HFF-Myc (cell line): Measurements from ENCODE around the gene FAM117B.
"Not testable (repeated sequence)": the region's sequence is repeated elsewhere in the genome, so short reads cannot be mapped to it uniquely, and the experiment has no call there.

Experiments used
- DNase-seq: peaks from one replicate; pipeline ENCODE4 v3.0.0-alpha.2; 2011; ENCODE audit warnings: low read depth; ENCODE audit errors: extremely low read depth
- H3K4me3 ChIP-seq: replicated peaks from 2 replicates; pipeline ENCODE4 v1.5.1; 2011; ENCODE audit warnings: low read depth, mild to moderate bottlenecking, control low read depth, low read length
- TF ChIP-seq, protein P1 (sequence below): IDR thresholded peaks from 2 replicates; pipeline ENCODE4 v1.5.1; 2012; ENCODE audit warnings: mild to moderate bottlenecking, low read depth, low read length, control low read depth; ENCODE audit errors: missing control alignments

The FAM117B gene

DNA sequence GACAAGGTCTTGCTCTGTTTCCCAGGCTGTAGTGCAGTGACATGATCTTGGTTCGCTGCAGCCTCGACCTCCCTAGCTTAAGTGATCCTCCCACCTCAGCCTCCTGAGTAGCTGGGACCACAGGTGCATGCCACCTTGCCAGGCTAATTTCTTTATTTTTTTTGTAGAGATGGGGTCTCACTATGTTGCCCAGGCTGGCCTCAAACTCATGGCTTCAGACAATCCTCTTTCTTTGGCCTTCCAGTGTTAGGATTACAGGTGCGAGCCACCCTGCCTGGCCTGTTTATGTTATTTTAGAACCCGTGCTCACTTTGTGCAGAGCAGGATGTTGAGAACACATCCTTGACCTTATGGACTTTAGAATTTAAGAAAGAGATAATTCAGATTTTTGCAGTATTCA lies 17.4 kb downstream of the FAM117B start:
- no peak for DNase-seq
- TF ChIP-seq, protein P1, sequence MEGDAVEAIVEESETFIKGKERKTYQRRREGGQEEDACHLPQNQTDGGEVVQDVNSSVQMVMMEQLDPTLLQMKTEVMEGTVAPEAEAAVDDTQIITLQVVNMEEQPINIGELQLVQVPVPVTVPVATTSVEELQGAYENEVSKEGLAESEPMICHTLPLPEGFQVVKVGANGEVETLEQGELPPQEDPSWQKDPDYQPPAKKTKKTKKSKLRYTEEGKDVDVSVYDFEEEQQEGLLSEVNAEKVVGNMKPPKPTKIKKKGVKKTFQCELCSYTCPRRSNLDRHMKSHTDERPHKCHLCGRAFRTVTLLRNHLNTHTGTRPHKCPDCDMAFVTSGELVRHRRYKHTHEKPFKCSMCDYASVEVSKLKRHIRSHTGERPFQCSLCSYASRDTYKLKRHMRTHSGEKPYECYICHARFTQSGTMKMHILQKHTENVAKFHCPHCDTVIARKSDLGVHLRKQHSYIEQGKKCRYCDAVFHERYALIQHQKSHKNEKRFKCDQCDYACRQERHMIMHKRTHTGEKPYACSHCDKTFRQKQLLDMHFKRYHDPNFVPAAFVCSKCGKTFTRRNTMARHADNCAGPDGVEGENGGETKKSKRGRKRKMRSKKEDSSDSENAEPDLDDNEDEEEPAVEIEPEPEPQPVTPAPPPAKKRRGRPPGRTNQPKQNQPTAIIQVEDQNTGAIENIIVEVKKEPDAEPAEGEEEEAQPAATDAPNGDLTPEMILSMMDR: no peak
- no peak overlapping the region for H3K4me3 ChIP-seq

DNA sequence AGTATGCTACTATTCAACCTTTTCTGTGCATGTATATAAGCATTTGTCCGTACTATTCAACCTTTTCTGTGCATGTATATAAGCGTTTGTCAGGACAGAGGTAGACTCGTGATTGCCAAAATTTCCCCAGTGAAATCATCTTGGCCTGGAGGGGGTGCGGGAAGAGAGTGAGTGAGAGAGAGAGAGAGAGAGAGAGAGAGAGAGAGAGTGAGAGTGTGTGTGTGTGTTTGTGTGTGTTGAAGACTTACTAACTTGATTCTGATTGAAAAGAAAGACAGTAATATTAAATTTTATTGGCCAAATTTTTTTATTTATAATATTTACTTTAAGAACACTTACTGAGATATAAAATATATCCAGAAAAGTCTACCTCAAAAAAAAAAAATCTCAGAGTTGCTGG lies 19.1 kb downstream of the FAM117B start:
- no peak for DNase-seq
- TF ChIP-seq, protein P1: no peak
- no peak overlapping the region for H3K4me3 ChIP-seq

DNA sequence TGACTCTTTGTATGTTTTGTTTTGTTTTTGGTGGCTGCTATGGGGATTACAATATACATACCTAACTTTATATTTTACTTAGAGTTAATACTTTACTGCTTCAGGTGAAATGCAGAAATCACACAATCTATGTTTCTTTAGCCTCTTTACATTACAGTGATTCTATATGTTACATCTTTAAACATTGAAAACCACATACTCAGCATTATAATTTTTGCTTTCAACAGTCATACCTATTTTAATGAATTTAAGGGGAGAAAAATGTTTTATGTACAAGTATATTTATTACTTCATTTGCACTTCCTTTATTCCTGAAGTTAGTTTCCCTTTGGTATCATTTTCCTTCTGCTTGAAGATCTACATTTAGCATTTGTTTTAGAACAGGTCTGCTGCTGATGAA lies 23.1 kb downstream of the FAM117B start:
- TF ChIP-seq, protein P1: no peak
- no peak for DNase-seq
- no peak overlapping the region for H3K4me3 ChIP-seq

DNA sequence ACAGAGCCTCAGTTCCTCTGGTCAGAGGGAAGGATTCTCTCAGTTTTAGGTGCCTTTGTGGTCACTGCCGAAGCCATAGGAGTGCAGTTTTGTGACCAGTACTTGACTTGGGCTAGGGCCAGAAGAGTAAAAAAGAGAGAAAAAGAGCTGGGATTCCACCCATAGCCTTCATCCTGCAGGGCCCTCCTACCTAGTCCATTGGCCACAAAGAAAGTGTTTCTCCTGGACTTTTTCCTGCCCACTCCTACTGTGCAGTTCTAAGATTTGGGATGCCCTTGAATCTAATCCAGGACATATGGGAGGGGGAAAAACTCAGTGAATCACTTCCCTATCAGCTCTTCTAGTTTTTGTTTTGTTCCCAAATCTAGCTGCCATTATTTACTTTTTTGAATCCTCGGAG lies 26.0 kb downstream of the FAM117B start:
- DNase-seq: no peak
- TF ChIP-seq, protein P1: no peak
- no peak overlapping the region for H3K4me3 ChIP-seq

DNA sequence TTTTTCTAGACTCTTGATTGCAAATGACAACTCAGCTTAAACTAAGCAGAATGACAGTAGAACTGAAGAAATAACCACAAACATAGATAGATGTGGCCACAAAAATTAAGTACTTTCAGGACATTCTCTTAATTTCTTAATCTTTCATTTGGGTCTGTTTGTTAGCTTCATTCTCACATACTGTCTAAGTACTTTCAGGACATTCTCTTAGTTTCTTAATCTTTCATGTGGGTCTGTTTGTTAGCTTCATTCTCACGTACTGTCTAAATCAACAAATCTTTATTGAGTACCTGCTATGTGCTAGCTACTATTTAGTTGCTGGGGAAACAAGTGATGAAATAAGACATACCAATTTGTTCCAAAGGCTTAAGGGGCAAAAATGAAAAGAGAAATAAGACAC lies 35.1 kb downstream of the FAM117B start:
- DNase-seq: no peak
- TF ChIP-seq, protein P1: no peak
- no peak overlapping the region for H3K4me3 ChIP-seq

DNA sequence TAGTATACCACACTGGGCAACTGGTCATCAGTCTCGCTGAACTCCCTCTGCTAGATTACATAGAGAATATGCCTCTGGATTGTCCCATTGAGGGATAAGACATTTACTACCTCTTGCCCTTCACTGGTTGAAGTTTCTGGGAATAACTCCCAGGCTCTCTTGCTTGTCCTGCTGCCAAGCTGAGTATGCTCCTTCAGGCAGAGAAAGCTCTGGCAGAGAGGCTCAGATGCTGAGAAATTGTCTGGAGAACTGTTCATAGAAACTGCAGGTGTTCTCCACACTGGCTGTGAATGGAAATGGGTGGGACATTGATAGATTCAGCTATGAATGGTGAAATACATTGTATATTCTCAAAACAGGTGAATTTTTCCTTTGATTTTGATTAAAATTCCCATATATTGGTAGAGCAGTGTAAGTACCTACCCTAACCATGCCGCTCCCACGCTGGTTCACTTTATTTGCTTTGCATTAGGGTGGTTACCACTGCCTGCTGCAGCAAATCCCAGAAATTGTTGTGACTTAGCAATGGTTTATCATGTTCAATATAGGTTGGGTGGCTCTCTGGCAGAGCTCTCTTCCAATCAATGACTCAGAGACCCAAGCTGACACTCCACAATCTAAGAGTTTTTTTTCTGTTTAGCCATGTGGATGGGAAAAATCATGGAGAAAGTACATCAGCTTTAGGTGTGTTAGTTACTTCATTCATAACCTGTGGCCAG lies 36.7 kb downstream of the FAM117B start:
- DNase-seq: no peak
- no peak overlapping the region for H3K4me3 ChIP-seq
- TF ChIP-seq, protein P1: no peak

DNA sequence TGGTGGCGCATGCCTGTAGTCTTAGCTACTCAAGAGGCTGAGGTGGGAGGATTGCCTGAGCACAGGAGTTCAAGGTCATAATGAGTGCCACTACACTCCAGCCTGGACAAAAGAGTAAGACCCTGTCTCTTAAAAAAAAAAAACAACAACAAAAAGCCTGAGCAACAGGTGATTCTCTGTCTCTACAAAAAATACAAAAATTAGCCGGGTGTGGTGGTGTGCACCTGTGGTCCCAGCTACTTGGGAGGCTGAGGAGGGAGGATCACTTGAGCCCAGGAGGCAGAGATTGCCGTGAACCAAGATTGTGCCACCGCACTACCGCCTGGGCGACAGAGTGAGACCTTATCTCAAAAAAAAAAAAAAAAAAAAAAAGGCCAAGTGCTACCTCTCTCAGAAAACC lies 40.3 kb downstream of the FAM117B start:
- not testable (repeated sequence) for DNase-seq, H3K4me3 ChIP-seq
